Endothelial cell of hepatic sinusoid (primary cell): Measurements from ENCODE around the gene ISOC1.

ENCODE experiments used
- in situ Hi-C: cut with HindIII; loops from 2 replicates; pipeline ENCODE4 v1.10.0; 2017; ENCODE audit warnings: low sequenced_read_pairs

ISOC1 gene

DNA sequence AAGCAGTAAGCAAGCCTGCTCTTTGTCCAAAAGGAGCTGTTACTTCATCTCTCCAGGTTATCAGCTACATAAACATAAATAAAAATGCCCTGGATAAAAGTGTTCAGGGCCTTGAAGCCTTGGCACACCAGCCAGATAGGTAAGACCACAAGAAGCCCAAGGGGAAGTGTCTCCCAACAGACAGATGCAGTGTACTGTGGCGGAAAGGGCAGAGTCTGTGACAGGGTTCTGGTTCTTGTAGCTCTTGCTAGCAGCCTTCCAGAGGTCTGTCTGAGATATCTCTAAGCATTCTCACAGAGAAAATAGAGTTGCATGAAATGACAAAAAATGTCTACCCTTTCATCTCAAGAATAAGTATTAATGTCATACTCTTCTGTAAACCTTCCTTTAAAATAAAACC lies 30.1 kb downstream of the ISOC1 start:
- in situ Hi-C loops, result no loop called here

DNA sequence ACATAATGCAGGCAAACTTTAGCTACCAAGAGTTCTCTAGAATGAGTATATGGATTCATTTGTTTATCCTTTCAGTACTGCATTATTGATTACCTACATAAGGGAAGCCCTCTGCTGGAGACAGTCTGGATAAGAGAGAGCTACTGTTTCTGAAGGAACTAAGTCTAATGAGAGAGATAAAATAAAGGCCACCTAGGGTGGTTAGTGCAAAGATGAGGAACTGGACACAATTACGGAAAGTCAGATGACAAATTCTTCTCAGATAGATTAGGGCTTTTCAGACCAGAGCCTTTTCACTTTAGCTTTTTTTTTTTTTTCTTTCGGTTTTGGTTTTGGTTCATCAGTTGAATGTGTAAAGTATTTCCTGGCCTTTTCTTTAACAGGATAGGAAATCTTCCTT lies 31.3 kb downstream of the ISOC1 start:
- in situ Hi-C loops, result no loop called here

GRCh38 chr5:129133553-129133952 lies 39.0 kb downstream of the ISOC1 start:
- in situ Hi-C loops, result no loop called here

- in situ Hi-C loops, result no loop called here
These were observed 41.1 kb downstream of the ISOC1 start for GRCh38 chr5:129135633-129136032.

DNA sequence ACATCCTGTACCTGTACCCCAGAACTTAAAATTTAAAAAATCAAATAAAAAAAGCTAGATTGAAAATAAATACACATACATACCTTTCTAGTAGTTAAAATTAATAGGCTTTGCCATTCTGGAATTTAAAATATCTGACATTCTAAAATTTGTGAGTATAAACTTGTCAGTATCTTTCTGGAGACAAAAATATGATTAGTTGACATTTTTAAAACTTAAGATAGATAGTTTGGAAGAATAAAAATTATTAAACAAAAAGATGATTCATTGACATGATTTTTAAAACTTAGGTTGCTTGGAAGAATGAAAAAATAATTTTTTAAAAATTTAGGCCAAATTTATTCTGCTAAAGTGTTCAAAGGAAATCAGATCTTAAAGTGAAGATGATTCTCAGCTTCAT lies 43.1 kb downstream of the ISOC1 start:
- in situ Hi-C loops, result no loop called here

GRCh38 chr5:129141078-129141477 lies 46.5 kb downstream of the ISOC1 start:
- in situ Hi-C loops, result no loop called here

DNA sequence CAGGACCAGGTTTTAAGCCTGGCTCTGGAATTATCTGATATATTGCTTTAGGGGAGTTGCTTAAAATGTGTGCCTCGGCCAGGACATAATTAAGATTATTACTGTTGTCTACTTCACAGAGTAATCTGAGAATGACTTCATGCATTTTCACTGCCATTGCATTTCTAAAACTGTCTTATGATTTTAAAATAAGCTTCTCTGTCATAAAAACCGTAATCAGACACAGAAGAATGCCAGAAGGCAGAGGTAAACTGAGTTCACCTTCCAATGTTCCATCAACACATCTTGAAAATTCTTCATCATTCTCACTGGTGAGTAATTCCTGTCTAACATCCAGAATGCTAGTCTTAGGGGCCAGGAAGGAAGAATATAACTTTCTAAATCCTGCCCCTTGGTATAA lies 47.1 kb downstream of the ISOC1 start:
- in situ Hi-C loops, result no loop called here

- in situ Hi-C loops, result no loop called here
These were observed 61.3 kb downstream of the ISOC1 start for GRCh38 chr5:129155876-129156275.

- in situ Hi-C loops, result no loop called here
These were observed 67.3 kb downstream of the ISOC1 start for GRCh38 chr5:129161830-129162229.
